ENCODE results near the gene RPL15.
"Not testable (repeated sequence)": the region's sequence is repeated elsewhere in the genome, so short reads cannot be mapped to it uniquely, and the experiment has no call there.

Gene RPL15

DNA sequence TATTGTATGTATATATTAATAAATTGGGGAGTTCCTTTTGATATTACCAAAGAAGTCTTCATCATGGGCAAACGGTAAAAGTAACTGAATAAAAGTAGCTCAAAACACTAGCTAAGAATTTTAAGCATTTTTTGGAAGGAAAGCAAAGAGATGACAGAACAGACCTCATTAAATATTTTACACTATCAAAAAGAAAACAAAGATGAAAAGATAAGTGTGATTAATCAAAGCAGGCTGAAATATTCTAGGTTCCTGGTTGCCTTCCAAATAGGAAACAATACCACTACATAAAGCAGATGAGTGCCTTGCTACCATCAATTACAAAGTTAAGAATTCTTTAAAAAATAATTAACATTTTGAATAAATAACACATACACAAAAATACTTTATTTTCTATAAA is 3.8 kb upstream of the RPL15 start:
- in situ Hi-C loops (cut with HindIII; ENCODE audit: low pct_ligation_motif_present, low sequenced_read_pairs), result no loop called here
- DNase-seq, result no peak
- H3K36me3 ChIP-seq (replicated peaks), result peaks cover 12% of the 10 kb centered on the region
- H3K27me3 ChIP-seq (replicated peaks), result no peaks in the 10 kb centered on the region
- no peak overlapping the region for H3K27ac ChIP-seq
- H3K4me3 ChIP-seq (ENCODE audit: low read depth, low read length), result no peak overlapping the region
- TF ChIP-seq, protein P1, sequence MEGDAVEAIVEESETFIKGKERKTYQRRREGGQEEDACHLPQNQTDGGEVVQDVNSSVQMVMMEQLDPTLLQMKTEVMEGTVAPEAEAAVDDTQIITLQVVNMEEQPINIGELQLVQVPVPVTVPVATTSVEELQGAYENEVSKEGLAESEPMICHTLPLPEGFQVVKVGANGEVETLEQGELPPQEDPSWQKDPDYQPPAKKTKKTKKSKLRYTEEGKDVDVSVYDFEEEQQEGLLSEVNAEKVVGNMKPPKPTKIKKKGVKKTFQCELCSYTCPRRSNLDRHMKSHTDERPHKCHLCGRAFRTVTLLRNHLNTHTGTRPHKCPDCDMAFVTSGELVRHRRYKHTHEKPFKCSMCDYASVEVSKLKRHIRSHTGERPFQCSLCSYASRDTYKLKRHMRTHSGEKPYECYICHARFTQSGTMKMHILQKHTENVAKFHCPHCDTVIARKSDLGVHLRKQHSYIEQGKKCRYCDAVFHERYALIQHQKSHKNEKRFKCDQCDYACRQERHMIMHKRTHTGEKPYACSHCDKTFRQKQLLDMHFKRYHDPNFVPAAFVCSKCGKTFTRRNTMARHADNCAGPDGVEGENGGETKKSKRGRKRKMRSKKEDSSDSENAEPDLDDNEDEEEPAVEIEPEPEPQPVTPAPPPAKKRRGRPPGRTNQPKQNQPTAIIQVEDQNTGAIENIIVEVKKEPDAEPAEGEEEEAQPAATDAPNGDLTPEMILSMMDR (IDR thresholded peaks at IDR 0.05; ENCODE audit: low read depth, low read length, missing control alignments), result no peak

DNA sequence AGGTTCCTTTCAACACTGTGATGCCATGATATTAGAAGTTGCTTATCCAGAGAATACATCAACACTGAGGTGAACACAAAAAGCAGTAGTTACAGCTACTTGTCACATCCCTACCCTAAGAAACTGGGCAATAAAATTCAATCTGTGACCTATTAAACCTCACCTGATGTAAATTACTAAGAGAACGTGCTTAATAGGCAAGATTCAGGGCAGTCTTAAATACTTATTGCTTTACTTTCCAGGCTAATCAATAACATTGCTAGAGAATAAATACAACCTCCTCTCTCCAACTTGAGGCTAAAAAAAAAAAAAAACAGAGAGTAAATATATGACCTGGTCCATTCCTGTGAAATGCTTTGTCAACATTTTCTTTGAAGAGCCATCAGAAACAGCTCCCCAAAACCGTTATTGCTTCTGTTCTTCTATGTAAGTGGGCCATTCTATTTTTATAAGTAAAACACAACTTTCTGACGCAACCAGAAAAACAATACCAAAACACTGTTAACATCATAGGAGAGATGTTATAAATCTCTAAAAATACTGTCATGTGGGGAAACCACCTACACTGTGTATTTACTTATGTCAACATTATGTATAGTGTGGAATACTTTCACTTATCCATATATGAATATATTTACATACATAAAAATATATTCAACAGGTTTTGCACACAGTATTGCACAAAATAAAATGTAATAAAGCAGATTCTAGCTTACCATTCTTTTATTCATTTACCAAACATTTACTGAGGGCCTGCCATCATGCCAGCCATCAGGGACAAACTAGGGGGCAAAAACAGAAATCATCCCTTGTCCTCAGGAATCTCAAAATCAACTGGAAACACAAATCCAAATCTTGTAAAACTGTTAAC is 2.8 kb upstream of the RPL15 start:
- H3K27ac ChIP-seq, result no peak overlapping the region
- in situ Hi-C loops (cut with HindIII; ENCODE audit: low pct_ligation_motif_present, low sequenced_read_pairs), result no loop called here
- H3K27me3 ChIP-seq (replicated peaks), result no peaks in the 10 kb centered on the region
- no peak for DNase-seq
- TF ChIP-seq, protein P1 (IDR thresholded peaks at IDR 0.05; ENCODE audit: low read depth, low read length, missing control alignments), result no peak
- no peak overlapping the region for H3K4me3 ChIP-seq (ENCODE audit: low read depth, low read length)
- H3K36me3 ChIP-seq (replicated peaks), result peaks cover 21% of the 10 kb centered on the region

DNA sequence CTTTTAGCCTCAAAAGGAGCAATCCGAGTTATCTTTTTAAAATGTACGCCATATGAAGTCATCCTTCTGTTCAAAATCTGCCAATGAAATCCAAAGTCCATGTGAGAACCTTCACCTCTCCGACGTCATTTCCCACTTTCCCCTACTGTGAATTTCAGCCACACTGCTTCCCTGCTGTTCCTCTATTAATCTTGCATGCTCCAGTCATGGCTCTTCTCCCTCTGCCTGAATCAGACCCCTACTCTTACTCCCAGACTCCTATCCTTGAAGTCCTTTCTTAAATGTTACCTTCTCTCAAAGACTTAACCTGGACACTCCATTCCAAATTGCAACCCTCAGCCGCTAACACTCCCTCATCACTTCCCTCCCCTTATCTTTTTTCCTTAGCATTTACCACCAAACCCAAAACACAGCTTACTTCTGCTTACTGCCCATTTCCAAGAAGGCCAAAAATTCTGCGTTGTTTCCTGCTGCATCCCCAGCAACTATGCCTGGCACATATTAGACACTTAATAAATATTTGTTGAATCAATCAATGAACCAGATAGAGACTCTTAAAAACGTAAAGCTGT is 1.3 kb upstream of the RPL15 start:
- H3K4me3 ChIP-seq (ENCODE audit: low read depth, low read length), result peak overlapping the region; percentile 97
- peak overlapping the region; percentile 25 for H3K27ac ChIP-seq
- peaks cover 27% of the 10 kb centered on the region for H3K36me3 ChIP-seq (replicated peaks)
- in situ Hi-C loops (cut with HindIII; ENCODE audit: low pct_ligation_motif_present, low sequenced_read_pairs), result no loop called here
- H3K27me3 ChIP-seq (replicated peaks), result no peaks in the 10 kb centered on the region
- TF ChIP-seq, protein P1 (IDR thresholded peaks at IDR 0.05; ENCODE audit: low read depth, low read length, missing control alignments), result no peak
- peak; percentile 42 for DNase-seq

DNA sequence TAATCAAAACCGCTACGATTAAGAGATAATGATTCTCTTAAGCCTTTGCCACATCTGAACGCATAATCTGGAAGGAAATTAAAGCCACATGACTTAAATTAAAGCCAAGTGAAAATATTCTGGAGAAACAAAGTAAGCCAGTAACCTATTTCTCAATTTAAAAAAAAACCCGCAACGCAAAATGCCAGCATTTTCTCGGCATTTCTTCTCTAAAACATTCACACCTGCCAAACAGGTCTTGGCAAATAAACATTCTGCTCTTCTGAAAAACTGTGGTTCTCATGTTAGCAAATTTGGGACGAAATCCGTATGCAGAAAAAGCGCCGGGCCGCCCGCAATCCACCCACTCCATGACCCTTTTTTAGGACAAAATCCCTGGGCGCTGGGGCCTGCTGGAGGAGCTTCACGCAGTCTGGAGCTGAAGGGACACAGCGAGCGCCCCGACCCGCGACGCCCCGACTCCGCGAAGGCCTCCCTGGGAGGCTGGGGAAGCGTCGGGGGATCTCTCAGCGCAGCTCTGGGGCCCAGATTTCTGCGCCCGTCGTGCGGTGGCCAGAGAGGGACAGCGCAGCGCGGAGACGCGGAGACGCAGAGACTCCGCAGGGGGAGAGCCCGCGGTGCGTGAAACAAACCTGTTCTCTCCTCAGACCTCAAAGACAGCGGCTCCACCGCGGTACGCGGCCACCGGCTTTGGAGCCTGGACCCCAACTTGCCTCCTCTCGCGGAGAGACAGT is 613 bp upstream of the RPL15 start:
- peaks cover 25% of the 10 kb centered on the region for H3K36me3 ChIP-seq (replicated peaks)
- TF ChIP-seq, protein P1 (IDR thresholded peaks at IDR 0.05; ENCODE audit: low read depth, low read length, missing control alignments), result no peak
- peak overlapping the region; percentile 97 for H3K4me3 ChIP-seq (ENCODE audit: low read depth, low read length)
- peak overlapping the region; percentile 48 for H3K27ac ChIP-seq
- in situ Hi-C loops (cut with HindIII; ENCODE audit: low pct_ligation_motif_present, low sequenced_read_pairs), result no loop called here
- H3K27me3 ChIP-seq (replicated peaks), result no peaks in the 10 kb centered on the region
- no peak for DNase-seq

DNA sequence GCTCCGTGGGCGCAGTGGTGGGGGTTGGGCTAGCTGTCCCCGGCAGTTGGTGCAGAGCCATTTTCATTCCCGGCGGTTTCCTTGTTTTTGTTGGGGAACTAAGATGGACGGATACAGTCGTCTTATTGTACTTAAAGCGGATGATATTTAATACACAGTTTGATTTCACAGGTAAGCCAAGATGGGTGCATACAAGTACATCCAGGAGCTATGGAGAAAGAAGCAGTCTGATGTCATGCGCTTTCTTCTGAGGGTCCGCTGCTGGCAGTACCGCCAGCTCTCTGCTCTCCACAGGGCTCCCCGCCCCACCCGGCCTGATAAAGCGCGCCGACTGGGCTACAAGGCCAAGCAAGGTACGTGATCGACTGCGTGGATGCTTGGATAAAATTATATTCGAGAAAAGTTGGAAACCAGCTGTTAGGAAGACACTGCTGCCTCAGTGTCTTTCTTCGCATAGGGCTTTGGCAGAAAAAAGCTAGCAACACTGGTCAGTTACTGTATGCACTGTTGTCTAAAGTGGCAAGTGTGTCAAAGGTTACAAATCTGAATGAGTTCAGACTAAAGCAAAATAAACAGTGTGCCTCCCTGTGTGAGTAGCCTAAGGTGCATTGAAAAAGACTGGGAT is 859 bp downstream of the RPL15 start:
- H3K36me3 ChIP-seq (replicated peaks), result peaks cover 25% of the 10 kb centered on the region
- peak; percentile 45 for DNase-seq
- H3K4me3 ChIP-seq (ENCODE audit: low read depth, low read length), result peak overlapping the region; percentile 97
- peak overlapping the region; percentile 84 for H3K27ac ChIP-seq
- H3K27me3 ChIP-seq (replicated peaks); in situ Hi-C loops (cut with HindIII; ENCODE audit: low pct_ligation_motif_present, low sequenced_read_pairs): not testable (repeated sequence)

DNA sequence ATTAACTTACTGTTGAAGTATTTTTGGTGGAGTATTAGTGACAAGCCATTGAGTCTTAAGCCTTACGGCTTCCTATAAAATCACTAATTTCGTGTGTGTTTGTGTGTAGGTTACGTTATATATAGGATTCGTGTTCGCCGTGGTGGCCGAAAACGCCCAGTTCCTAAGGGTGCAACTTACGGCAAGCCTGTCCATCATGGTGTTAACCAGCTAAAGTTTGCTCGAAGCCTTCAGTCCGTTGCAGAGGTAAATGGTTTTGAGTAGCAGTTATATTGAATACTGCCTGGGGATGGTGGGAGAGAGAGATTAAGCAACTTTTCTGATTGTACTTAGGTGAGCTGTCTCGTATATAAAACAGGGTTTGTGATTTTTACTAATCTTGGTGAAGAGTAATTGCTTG is 1.4 kb downstream of the RPL15 start:
- H3K27ac ChIP-seq; DNase-seq; H3K27me3 ChIP-seq (replicated peaks); in situ Hi-C loops (cut with HindIII; ENCODE audit: low pct_ligation_motif_present, low sequenced_read_pairs): not testable (repeated sequence)
- Histone ChIP-seq H3K36me3 (replicated peaks) (peaks cover 25% of the 10 kb centered on the region), H3K4me3 (ENCODE audit: low read depth, low read length) (peak overlapping the region; percentile 97)
